ENCODE data around the gene SIGLEC14. TPM values are rescaled to one million over a fixed set of nuclear protein-coding genes. Genes with fewer than 3 reads are reported as not detected.
A peak's percentile ranks its signal among the peaks of the same experiment; 100 is the strongest.

Gene SIGLEC14
- total RNA-seq, 1 experiment from 2014 or later: not detected

DNA sequence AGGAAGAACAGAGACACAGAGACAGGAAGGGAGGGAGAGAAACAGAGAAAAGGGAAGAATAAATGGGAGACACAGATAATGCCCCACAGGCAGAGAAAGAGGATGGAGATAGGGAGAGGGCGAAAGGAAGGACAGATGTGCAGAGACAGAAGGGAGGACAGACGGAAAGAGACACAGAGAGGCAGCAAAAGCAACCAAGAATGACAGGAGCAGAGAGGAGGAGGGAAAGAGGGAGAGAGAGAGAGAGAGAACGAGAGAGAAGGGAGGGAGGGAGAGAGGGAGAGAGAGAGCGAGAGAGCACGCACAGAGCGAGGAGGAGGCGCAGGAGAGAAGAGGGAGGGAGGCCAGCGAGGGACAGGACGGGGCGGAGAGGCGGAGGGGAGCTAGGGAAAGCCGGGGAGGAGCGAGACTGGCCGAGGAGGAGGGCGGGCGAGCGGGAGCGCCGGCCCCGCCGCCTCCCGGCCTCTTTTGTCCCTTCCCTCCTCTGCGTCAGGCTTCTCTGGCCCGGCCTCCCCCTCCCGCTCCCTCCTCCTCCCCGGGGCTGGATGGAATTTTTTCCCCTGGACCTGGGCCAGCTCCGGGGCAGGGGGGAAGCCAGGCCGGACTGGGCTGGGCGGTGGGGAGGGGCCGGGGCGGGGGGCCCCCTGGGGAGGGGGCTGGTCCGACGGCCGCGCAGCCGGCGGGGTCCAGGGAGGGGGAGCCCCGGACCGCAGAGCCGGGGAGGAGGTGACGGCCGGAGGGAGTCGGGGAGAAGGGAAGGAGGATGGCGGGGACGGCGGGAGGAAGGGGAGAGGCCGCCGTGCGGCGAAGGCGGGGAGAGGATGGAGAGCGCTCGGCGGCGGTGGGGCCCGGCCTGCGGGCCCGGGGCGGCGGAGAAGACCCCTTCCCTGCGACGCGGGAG, 42.3 kb upstream of the SIGLEC14 start:
- H3K79me2 ChIP-seq (ENCODE audit: low read depth): peaks cover 37% of the 10 kb centered on the region
- H3K4me2 ChIP-seq: peak overlapping the region; percentile 79
- POLR2A ChIA-PET (ENCODE audit: unreplicated experiment): interaction anchor here (0.6 to 1.4 kb wide), 9 partner anchors 14 to 1474 kb away, joined by 3 to 35 read pairs (median 4); partner anchors contain the start of genes PPP2R1A and ZNF175
- H3K36me3 ChIP-seq (ENCODE audit: low read depth): no peaks in the 10 kb centered on the region
- no TSS peak for BruUV-seq (replicated peaks)
- intact Hi-C loops (cut with micrococcal nuclease; ENCODE audit: unreplicated experiment): loop anchor here (1.0 to 10.0 kb wide), 3 partner anchors 13 to 913 kb away; partner anchors contain the start of genes CLDND2 and ETFB
- TF ChIP-seq CTCF (conservative IDR thresholded peaks at IDR 0.05) (peak; percentile 33; the same call in 1 of the 2 replicates), EZH2 (IDR thresholded peaks at IDR 0.05; ENCODE audit: low read depth) (no peak)
- H4K20me1 ChIP-seq (ENCODE audit: insufficient read depth): peaks cover 13% of the 10 kb centered on the region; the same call in 1 of the 2 replicates
- peak; percentile 72 to 96 for DNase-seq
- H3K9me3 ChIP-seq (ENCODE audit: insufficient read depth, low read depth): no peaks in the 10 kb centered on the region
- peaks cover 29% of the 10 kb centered on the region for H3K4me1 ChIP-seq (replicated peaks; ENCODE audit: insufficient read depth)
- H3K4me3 ChIP-seq: peak overlapping the region; percentile 89
- peaks cover 18% of the 10 kb centered on the region; the same call in 1 of the 2 replicates for H3F3A ChIP-seq (ENCODE audit: insufficient read depth, low read depth)
- peak overlapping the region; percentile 82 for H2AFZ ChIP-seq
- CTCF ChIA-PET: interaction anchor here (0.7 to 1.0 kb wide), 3 partner anchors 27 to 500 kb away, joined by 3 to 6 read pairs (median 4); no protein-coding TSS in a partner anchor
- H3K27ac ChIP-seq: no peak overlapping the region; the same call in 1 of the 2 replicates
- no peaks in the 10 kb centered on the region for H3K9me2 ChIP-seq (ENCODE audit: insufficient read depth)
- no peaks in the 10 kb centered on the region for H3K27me3 ChIP-seq (ENCODE audit: insufficient read depth, low read depth)

DNA sequence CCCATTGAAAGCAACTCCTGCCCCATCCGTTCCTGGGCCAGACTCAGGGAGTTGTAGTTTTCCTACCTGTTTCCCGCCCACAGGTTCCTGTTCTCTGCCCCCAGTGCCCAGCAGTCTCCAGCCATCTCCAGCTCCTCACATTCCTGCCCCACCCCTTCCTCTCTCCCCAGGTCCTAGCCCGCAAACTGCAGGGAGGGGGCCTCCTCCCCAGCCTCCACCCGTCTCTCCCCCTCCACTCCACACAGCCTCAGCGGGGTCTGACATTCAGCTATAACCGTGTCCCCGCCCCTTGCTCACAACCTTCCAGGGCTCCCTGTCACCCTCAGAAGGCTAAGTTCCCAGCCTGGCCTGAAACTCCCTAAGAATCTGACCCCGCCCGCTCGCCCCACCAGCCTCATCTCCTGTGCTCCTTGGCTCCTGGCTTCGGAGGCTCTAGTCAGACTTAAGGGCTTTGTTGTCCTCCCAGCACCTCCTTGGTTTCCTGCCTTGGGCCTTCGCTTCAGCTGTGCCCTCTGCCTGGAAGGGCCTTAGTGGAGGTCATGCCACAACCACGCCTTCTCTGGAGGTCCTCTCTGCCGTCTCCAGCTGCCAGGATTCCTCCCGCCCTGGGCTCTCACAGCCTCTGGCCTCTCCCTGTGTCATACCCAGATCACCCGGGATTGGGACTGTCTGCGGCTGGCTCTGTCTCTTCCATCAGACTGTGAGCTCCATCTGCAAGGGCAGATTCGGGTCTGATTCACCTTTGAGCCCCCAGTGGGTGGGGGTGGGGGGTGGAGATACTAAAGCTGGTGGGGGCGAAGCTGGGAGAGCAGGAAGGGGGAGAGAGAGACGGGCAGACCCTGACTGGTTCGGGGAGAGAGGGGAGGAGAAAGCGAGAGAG, 41.4 kb upstream of the SIGLEC14 start:
- Histone ChIP-seq H3K27ac (no peak overlapping the region; the same call in 1 of the 2 replicates), H2AFZ (peak overlapping the region; percentile 82), H4K20me1 (ENCODE audit: insufficient read depth) (peaks cover 4% of the 10 kb centered on the region; the same call in 1 of the 2 replicates), H3K4me2 (peak overlapping the region; percentile 79), H3K27me3 (ENCODE audit: insufficient read depth, low read depth) (no peaks in the 10 kb centered on the region; the same call in 1 of the 2 replicates), H3F3A (ENCODE audit: insufficient read depth, low read depth) (peaks cover 18% of the 10 kb centered on the region; the same call in 1 of the 2 replicates), H3K4me1 (replicated peaks; ENCODE audit: insufficient read depth) (peaks cover 29% of the 10 kb centered on the region), H3K9me3 (ENCODE audit: insufficient read depth, low read depth) (no peaks in the 10 kb centered on the region), H3K4me3 (peak overlapping the region; percentile 89), H3K9me2 (ENCODE audit: insufficient read depth) (no peaks in the 10 kb centered on the region), H3K79me2 (ENCODE audit: low read depth) (peaks cover 32% of the 10 kb centered on the region), H3K36me3 (ENCODE audit: low read depth) (no peaks in the 10 kb centered on the region)
- TSS peak; percentile 44 for BruUV-seq (replicated peaks)
- ChIA-PET POLR2A (ENCODE audit: unreplicated experiment) (interaction anchor here (0.6 to 1.4 kb wide), 4 partner anchors 14 to 938 kb away, joined by 4 to 35 read pairs (median 9); partner anchors contain the start of gene PPP2R1A), CTCF (interaction anchor here (0.5 to 1.0 kb wide), 8 partner anchors 16 to 812 kb away, joined by 3 to 12 read pairs (median 4); no protein-coding TSS in a partner anchor)
- intact Hi-C loops (cut with micrococcal nuclease; ENCODE audit: unreplicated experiment): loop anchor here (5.0 to 10.0 kb wide), 2 partner anchors 323 to 914 kb away; partner anchors contain the start of genes CLDND2 and ETFB
- peak; percentile 54 to 71 for DNase-seq
- TF ChIP-seq CTCF (conservative IDR thresholded peaks at IDR 0.05) (no peak), EZH2 (IDR thresholded peaks at IDR 0.05; ENCODE audit: low read depth) (no peak)

All from PC-9 (cell line).